Activated CD4-positive, CD25-positive, alpha-beta regulatory T cell treated with anti-CD3 and anti-CD28 coated beads, Interleukin-2, amount 50 U/mL, for 16 hours (primary cell): ENCODE measurements around the gene SYT2.
"Not testable (repeated sequence)": the region's sequence is repeated elsewhere in the genome, so short reads cannot be mapped to it uniquely, and the experiment has no call there.

Experiments used
- DNase-seq: peaks from one replicate; pipeline ENCODE4 v3.0.0-alpha.2; 2020; ENCODE audit warnings: low read depth, low spot score

SYT2 gene

GRCh38 chr1:202593845-202594244 is 116.4 kb downstream of the SYT2 start:
- no peak for DNase-seq

GRCh38 chr1:202592146-202592545 is 118.1 kb downstream of the SYT2 start:
- no peak for DNase-seq

DNA sequence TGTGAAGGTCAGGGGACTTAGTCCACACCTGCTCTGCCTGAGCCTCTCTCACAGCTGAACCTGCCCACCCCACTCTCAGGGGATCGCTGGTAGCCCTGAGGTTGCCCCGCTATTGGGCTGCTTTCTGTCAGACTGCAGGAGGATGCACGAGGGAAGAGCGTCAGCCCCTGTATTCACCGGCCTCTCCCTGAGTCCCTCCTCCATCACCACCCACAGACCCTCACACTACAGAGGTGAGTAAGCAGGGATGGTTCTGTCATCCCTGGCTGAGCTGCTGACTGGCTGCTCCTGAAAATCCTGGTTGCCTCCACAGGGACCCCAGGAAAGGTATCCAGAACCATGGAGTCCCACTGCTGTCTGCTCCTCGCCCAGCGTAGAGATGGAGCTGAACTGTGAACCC is 118.7 kb downstream of the SYT2 start:
- no peak for DNase-seq

DNA sequence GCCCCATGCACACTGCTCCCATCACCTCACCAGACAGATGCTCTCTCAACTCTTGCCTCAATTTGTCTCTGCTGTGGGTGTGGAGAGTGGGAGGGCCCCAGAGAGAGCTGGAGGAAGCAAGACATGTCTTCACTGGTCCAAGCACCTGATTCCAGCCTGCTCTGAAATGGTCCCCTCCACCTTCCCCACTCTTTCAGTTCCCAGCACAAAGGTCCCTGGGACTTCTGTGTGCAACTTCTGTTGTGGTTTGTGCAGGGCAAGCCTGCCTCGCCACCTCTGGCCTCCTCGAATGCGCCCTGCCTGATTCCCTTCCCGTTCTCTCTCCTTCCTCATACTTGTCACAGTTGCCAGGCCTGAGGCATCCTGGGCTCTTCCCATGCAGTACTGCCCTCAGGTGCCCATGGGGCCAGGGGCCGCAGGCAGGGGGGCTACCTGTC is 119.3 kb downstream of the SYT2 start:
- DNase-seq, result no peak

DNA sequence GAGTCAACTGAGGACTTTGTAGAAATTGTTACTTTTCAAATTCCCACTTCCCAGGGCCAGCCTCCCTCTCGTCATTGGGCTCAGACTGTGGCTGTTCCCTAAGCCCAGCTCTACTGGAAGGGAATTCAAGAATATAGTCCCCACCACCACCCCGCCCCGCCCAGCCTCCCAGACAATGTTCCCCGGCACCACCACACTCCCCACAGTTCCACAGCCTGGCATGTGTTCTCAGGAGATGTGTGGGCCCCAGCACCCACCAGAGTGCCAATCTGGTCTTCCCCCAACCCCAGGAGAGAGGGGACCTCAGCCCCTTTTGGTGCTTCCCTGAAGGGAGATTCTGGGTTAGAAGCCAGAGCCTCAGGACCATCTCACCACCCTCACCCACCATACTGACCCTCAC is 120.1 kb downstream of the SYT2 start:
- DNase-seq, result no peak

DNA sequence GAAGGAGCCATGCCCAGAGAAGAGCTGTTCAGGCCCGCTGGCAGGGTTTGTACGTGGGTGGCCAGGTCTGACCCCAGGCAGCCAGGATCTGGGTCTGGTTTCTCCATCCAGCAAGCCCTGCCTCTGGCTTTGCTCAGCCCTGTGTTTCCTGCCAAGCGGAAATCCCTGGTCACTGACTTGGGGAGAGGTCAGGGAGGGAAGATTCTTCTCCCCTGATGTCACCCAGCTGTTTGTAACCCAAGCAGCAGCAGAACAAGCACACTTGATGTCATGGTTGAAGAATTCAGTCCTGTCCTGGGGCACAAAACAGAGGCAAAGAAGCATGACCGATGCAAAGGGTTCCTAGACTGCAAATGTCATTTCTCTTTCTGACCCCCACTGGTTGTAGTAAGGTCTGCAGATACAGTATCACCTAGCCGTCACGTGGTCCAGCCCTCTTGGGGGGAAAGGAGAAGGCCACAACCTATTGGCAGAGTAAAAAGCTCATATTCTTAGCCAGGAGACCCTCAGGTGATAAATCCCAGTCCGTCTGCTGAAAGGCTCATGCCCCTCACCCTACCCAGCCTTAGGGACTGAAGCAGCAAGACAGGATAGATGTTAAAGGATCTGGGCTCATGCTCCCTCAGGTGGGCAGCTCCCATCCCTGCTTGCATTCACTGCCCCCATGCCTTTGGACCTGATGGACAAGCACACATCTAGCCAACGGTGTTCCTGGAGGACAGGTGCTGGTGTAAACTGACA is 120.9 kb downstream of the SYT2 start:
- DNase-seq, result no peak

GRCh38 chr1:202588503-202589189 is 121.6 kb downstream of the SYT2 start:
- DNase-seq, result no peak

DNA sequence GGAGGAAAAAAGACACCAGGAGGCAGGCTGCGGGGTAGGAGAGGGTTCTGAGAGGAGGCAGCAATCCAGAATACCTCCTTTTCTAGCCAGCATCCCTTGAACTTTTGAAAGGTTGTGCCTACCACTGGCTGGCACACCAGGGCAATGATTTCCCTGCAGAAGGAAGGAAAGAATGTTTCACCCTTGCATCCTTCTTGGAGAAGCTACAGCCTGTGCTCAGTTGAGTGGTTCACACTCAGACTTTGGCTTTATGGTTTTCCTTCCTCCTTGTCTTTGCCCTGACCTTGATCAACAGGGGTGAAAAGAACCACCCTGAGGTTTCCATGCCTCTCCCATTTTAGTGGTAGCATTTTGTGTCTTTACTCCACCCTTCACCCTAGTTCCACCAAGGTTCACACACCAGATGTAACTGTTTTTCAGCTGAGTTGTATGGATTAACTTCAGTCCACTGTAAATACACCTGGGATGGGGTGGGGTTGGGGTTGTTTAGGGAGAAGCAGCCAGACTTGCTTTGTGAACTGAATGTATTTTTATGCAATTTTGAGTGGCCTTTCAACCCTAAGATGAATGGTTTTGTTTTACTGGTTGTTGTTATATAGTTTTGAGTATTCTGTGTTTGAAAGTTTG is 122.3 kb downstream of the SYT2 start:
- no peak for DNase-seq

- no peak for DNase-seq
Measured at GRCh38 chr1:202586871-202587270, 123.4 kb downstream of the SYT2 start.

DNA sequence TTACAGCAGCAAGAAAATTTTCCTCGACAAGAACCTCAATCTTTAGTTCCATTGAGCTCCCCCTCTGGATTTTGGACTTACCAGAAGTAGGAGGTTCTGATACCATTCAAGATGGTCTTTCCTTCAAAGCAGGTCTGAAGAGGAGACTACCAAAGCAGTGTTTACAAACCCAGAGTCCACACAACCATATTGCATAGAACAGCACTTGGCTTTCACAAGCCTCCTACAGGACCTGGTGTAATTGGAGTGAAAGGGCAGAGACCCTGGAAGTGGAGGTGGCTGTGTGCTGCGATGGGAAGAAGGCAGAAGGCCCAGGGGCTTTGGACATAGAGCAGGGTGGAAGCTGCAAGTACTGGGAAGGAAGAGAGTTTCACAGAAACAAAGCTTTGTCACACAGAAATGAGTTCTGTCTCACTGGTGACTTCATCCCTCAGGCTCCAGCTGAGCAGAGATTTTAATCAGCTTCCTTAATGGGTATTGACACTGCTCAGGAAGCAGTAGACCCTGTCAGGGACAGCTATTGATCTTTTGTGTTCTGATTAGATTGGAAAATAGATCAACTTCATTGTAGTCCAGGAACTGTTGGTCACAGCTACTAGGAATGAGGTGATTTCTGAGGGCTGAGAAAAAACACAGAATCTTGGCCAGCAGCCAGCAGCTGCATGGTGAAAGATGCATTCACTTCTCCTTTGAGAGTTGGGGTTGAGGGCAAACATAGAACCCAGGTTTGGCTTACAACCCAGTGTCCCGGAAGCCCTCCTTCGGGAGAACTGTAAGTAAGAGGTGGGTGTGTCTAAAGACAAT is 124.0 kb downstream of the SYT2 start:
- no peak for DNase-seq

DNA sequence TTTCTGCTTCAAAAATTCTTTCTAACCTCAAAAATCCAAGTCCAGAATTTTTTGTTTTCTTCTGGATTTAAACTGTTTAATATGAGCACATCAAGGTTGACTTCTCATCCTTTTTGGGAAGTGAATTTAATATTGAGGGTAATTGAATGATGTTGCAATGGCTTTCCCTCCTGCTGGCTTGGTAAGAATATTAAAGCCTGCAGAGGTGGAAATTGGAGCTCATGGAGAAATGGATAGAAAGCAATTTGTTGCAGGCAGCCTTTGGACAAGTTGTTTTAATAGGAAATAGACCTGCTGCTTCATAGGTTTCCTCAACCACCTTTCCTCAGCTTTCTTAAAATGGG is 124.7 kb downstream of the SYT2 start:
- no peak for DNase-seq

DNA sequence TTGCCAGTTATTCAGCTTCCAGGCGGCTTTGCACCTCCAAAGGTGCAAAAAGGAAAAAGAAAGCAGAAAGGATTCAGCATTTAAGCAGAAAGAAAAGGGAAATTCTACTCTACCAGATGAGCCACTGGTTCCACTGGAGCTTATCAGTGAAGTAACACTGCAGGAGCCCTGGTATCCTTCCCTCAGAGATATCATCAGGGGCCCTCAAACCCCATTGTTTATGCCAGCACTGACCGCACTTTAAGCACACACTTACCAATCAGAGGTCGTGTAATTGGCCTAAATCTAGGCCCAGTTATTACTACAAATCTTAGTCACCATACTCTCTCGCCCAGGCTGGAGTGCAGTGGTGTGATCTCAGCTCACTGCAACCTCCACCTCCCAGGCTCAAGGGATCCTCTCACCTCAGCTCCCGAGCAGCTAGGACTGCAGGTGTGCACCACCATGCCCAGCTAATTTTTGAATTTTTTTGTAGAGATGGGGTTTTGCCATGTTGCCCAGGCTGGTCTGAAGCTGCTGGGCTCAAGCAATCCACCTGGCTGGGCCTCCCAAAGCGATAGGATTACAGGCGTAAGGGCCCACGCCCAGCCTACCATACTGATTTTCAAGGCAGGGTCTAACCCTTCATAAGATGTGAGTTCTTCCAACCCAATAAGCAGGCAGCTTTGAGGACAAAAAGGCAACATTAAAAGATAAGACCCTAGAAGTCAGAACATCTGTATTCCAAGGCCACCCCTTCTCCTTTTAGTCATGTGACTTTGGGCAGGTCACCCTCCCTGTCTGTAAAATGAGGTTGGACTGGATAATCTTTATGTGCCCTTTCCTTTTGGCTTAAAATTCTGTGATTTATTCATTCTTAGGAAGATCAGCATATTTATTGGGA is 125.3 kb downstream of the SYT2 start:
- DNase-seq, result no peak

- not testable (repeated sequence) for DNase-seq
Measured at GRCh38 chr1:202582350-202582749, 127.9 kb downstream of the SYT2 start.

DNA sequence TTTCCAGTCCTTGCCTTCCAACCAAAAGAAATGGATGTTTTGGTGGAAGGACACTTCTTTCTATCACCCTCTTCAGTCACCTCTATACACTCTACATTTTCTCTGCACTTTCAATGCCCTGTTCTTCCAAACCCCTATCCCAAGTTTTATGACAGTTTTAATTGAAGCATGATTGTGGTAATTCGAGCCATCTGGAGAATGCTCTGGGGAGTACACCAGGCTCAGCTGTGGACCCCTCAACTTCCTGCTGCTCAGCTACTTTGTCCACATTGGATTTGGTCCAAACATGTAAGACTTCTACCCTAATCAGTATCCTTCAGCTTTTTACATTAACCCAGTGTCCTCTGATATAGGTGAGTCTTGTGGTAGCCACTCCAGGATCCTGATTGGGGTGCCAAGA is 129.6 kb downstream of the SYT2 start:
- DNase-seq, result no peak

GRCh38 chr1:202579806-202580205 is 130.4 kb downstream of the SYT2 start:
- no peak for DNase-seq

DNA sequence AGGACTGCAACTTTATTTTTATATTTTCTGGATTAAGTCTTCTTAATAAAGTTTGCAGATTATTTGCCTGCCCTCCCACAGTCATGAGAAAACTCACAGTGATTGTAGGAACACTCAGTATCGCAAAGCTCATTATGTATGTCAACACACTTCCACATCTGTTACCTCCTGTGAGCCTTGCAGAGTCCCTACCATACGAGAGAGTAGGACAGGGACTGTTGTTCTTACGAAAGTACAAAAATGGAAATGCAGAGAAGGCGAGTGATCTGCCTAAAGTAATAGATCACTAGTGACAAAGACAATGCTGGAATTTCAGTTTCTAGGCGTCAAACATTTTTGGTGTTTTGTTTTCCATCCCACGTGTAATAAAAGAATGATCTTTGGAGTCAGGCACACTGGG is 131.7 kb downstream of the SYT2 start:
- DNase-seq, result no peak

DNA sequence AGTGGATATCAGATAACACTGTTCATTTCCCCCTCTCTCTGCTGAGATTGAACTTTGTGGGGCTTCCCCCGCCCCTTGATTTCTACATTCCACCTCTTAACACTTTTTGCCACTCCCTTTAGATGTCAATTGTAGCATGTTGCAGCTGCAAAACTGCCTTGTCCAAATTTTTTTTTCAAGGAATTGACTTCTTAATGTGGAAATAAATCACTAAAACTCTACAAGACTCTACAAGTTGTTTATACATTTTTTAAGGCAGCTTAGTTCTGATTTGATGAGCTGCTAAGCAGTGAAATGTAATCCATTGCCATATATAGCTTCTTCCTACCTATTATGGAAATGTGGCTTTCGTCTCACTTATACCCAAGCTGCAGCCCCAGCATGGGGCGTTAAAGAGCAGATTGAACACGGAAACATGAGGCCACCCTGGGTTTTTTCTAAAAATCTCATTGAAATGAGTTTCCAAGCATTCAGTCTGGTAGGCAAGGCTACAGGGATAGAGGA is 132.2 kb downstream of the SYT2 start:
- DNase-seq, result no peak

GRCh38 chr1:202577381-202577780 is 132.9 kb downstream of the SYT2 start:
- no peak for DNase-seq

DNA sequence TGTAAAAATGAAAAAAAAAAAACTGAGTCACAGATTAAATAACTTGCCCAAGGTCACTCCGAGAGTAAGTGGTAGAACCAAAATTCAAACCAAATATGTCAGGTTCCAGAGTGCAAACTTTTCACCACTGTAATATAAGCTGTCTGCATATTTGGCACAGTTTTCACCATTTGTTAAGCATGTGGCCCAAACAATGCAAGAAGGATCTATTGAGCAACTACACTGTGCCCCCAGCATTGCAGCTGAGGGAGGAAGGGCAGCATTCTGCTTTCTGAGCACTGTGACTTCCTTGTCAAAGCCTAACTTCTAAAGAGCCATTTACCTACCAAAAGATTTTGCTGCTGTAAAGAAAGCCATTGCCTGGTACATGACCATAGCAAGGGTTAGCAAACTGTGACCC is 133.4 kb downstream of the SYT2 start:
- no peak for DNase-seq

DNA sequence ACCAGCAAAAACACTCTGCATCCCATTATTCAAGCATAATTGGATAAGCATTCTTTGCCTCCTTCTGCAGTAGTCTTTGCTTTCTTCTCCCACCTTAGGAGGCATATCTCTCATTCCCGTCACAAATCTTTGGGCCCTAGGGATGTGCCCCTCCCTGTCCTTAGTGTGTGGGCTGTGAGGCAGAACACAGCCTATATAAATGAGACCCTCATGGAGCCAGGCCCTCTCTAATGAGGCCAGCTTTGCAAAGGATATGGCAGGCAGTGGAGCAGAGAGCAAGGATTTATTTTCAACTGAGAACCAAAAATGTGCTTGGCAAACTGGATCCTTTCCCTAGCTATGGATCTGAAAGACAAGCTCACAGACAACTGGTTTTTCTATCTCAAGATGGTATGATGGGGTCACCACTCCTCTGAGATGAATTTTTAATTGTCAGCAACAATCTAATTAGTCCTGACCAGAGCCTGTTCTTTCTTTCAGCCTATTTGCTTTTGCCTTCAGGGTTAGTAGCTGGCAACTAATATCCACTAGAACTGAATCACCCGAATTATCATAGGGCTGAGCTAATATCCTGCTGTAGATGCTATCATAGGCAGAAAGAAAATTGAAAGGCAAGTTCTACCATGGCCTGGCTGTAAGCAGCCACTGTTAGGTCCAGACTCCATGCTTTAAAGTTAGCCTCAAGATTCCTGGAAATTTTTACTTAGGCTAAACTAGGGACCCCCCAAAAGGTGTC is 134.2 kb downstream of the SYT2 start:
- no peak for DNase-seq
